DND-41 (cell line): ENCODE data around the gene HIP1.

Source experiments
- CTCF ChIP-seq: IDR thresholded peaks from 2 replicates; pipeline ENCODE4 v1.5.1; 2012; ENCODE audit warnings: borderline replicate concordance, low read length, moderate library complexity, mild to moderate bottlenecking; ENCODE audit not compliant: poor library complexity, severe bottlenecking; ENCODE audit errors: extremely low read depth
- EZH2 ChIP-seq: IDR thresholded peaks from 3 replicates; pipeline ENCODE4 v1.6.1; 2012; ENCODE audit warnings: borderline replicate concordance, low read depth, mild to moderate bottlenecking, moderate library complexity, low read length, inconsistent platforms; ENCODE audit not compliant: severe bottlenecking

- TF ChIP-seq CTCF (no peak), EZH2 (no peak)
Observed at GRCh38 chr7:75628055-75628454, 110.7 kb downstream of the HIP1 start.
